Activated CD4-positive, alpha-beta T cell treated with anti-CD3 and anti-CD28 coated beads, Interleukin-2, amount 50 U/mL, for 24 hours (primary cell): ENCODE data around the gene ZSCAN21.
A peak's percentile ranks its signal among the peaks of the same experiment; 100 is the strongest.

Source experiments
- DNase-seq, 2 donors: peaks; one replicate each; pipeline ENCODE4 v3.0.0-alpha.2; 2020; ENCODE audit warnings: low read depth in 1 of 2, low spot score in 1 of 2

The ZSCAN21 gene

GRCh38 chr7:100095704-100096103 is 46.1 kb downstream of the ZSCAN21 start:
- DNase-seq: no peak

DNA sequence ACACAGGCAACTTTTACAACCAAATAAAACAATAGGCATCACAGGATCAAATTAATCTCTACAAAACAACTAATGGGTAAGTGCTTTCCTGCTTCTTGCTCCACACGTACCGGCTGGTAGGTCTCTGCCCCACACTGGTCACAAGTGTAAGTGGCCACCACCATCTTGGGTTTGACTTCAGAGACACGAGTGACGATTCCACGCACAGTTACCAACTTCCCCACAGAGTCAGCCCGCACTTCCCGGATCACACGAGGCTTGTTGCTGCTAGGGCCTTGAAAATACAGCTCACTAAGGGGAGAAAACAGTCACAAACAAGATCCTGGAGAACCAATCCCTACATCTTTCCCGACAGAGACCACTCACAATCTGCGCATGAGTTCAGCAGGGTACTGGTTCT is 49.3 kb downstream of the ZSCAN21 start:
- DNase-seq: no peak

GRCh38 chr7:100099452-100099851 is 49.9 kb downstream of the ZSCAN21 start:
- DNase-seq: no peak

DNA sequence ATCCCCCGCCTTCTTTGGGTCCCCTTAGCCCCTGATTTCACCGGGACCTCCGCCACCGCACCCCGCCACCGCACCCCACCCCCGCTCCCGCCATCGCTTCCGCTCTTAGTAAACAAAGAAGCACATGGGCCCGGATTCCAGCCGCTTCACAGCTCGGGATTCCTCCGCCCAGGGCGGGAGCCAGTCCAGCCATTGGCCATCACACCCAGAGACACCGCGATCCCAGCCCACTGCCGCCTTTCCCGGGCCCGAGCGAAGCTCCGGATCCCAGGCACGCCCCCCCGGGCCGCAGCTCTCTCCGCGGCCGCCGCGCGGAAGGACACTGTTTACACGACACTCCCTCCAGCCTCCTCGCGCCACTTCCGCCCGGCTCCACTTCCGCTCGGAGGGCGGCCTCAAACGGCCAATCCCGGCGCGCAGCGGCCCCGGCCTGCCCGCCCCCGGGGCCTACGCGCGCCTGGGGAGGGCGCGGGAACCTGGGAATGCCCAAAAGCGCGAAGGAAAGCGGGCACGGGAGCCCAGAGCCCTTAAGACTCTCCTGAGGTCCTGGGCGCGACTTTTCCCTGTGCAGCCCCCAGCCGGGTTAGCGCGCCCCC is 50.9 kb downstream of the ZSCAN21 start:
- DNase-seq: peak; percentile 72 to 81

DNA sequence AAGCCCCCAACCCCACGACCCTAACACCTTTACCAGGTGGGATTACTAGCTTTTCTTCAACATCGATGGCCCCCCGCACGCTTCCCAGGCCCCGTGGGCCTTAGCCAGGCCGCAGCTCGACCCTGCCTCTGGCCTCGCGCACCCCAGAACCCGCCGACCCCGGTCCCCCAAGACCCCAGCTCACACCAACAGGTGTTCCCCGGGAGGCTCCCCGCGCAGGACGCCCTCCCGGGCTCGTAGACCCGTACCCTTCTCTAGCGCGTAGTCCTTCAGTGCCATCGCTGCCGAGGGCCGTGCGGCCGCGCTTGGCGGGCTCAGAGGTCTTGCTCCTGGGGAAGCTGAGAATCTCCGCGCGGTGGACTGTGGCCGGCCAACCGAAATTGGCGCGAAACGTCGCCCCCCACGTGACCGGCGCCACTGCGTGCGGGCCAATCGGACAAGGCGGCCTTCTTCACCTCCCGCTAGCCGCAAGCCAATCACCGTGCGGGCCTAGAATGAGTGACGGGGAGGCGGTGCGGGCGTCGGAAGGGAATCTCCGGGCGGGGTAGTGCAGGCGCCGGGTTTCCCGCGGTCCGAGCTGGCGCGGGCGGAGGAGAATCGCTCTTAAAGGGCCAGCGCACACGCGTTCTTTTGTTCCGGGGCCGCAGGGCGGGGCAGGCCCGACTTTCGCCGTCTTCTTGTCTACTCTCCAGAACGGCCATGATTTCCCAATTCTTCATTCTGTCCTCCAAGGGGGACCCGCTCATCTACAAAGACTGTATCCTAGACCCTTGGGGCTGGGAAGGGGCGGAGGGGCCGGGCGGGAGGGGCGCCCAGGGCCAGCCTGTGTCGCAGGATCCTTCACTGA is 51.7 kb downstream of the ZSCAN21 start, which contains the start of the genes AP4M1 and MCM7:
Gene AP4M1 (plus strand): TSS at position 628 of the 847 bp plus-strand sequence. CDS start 72 bp downstream, at position 700.
Gene MCM7 (minus strand): TSS at position 382 of the 847 bp plus-strand sequence. CDS start 103 bp downstream, at position 279.
- peak; percentile 89 to 97 for DNase-seq

DNA sequence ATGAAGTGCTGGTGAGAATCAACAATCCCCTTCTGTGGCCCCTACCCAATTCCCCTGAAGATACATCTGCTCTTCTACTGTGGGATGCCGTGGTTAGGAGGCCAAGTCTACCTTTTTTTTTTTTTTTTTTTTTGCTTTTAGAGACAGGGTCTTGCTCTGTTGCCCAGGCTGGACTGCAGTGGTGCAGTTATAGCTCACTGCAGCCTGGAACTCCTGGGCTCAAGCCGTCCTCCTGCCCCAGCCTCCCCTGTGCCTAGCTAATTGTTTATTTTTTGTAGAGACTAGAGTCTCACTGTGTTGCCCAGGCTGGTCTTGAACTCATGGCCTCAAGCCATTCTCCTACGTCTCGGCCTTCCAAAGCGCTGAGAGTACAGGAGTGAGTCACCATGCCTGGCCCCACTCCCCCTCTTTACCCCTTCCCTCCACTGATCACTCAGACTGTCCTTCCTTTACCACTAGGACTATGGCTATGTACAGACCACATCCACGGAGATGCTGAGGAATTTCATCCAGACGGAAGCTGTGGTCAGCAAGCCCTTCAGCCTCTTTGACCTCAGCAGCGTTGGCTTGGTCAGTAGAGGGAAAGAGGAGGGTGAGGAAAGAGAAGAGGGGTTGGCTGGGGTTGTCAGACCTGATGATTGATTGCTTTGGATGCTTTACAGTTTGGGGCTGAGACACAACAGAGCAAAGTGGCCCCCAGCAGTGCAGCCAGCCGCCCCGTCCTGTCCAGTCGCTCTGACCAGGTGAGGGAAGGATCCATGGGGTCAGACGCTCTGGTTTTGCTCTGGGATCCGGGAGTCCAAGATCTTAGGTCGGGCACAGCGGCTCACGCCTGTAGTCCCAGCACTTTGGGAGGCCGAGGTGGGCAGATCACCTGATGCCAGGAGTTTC is 53.6 kb downstream of the ZSCAN21 start:
- DNase-seq: no peak

DNA sequence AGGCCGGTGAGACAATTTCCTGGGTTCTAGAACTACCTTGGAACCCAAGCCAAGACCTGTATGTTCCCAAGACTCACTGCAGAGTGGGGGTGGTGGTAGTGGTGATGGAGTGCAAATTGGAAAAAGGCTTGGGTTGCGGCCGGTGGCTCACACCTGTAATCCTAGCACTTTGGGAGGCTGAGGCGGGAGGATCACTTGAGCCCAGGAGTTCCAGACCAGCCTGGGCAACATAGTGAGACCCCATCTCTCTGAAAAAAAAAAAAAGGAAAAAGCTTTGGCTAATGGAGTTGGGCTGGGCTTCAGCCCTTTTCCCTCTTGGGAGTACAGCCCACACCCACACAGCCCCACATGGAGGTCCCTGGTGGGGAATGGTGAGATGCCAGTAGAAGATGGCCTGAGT is 56.0 kb downstream of the ZSCAN21 start:
- DNase-seq: no peak

GRCh38 chr7:100106633-100107032 is 57.1 kb downstream of the ZSCAN21 start:
- DNase-seq: no peak

- no peak for DNase-seq
Observed at GRCh38 chr7:100107125-100107737, 57.7 kb downstream of the ZSCAN21 start.

GRCh38 chr7:100107890-100108289 is 58.3 kb downstream of the ZSCAN21 start:
- no peak for DNase-seq

GRCh38 chr7:100109521-100110163 is 60.1 kb downstream of the ZSCAN21 start:
- no peak for DNase-seq

DNA sequence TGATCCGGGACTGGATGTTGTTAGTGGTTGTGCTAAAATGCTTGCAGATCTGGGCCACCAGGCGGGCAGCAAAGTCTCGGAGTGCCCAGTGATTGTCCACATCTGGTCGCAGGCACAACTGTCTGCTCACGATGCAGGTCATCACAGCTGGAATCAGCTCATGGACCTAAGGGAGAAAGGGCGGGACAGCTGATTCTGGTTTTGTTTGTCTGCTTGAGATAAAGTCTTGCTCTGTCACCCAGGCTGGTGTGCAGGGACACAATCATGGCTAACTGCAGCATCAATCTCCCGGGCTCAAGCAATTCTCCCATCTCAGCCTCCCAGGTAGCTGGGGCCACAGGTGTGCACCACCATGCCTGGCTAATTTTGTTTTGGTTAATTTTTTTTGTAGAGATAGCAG is 61.6 kb downstream of the ZSCAN21 start:
- no peak for DNase-seq

DNA sequence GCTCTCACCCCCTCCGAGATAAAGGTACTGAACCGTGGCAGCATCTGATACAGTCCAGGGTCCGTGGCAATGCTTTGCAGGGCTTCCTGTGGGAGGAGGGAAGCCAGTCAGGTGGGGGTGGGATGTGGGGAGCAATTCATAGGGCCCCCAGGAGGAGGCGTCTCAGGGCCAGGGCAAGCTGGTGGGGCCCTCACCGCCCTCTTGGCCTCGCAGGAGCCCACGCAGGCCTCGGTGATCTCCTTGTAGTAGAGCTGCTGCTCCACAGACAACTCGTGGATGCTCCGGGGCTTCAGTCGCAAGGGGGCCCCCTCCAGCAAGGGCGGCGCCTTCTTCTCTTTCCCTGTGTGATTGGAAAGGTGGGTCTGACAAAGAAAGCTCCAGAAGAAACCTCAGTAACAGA is 62.3 kb downstream of the ZSCAN21 start:
- no peak for DNase-seq
